Stimulated activated CD4-positive, alpha-beta T cell treated with anti-CD3 and anti-CD28 coated beads, Interleukin-2, amount 100 ng/mL, for 48 hours (primary cell): ENCODE results near the gene CRP.
"Not testable (repeated sequence)": the region's sequence is repeated elsewhere in the genome, so short reads cannot be mapped to it uniquely, and the experiment has no call there.

Experiments
- DNase-seq, 2 donors: peaks; one replicate each; pipeline ENCODE4 v3.0.0-alpha.2; 2020

CRP gene, protein sequence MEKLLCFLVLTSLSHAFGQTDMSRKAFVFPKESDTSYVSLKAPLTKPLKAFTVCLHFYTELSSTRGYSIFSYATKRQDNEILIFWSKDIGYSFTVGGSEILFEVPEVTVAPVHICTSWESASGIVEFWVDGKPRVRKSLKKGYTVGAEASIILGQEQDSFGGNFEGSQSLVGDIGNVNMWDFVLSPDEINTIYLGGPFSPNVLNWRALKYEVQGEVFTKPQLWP

DNA sequence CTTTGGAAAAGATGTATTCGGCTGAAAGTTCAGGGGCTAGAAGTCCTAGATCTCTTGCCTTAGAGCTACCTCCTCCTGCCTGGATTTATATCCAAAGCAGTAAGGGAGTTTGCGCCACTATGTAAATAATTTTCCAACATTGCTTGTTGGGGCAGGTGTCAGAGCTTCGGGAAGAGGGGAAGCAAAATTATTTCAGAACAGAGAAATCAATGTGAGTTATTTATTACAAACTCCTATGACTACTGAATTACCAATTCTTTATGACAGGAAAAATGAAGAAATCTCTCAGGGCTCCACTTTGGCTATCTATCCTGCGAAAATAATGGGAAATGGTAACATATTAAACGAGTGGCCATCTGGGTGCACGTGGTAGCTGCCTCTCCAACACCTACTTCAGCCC lies at the start of gene CRP:
Gene CRP (minus strand): TSS at position 61 of the 400 bp plus-strand sequence. CDS start 104 bp downstream, outside the sequence.
- no peak for DNase-seq

DNA sequence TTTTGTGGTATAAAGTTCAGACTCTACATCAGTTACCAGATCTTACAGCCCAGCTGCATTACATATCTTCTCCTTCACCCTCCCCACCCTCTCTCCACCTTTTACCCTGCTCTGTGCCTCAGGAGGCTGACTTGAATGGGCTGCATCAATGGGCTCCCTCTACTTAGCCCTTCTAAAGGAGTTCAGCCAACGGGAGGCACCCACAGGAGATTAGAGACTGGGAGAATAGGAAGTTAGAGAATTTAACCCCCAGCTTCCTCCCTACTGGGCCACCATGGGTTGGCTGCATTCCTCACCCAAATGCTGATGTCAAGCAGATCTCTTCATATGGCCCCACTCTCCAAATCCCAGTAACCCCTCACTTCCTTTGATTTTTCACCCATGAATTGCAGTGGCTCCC lies 49.3 kb upstream of the CRP start:
- no peak for DNase-seq

DNA sequence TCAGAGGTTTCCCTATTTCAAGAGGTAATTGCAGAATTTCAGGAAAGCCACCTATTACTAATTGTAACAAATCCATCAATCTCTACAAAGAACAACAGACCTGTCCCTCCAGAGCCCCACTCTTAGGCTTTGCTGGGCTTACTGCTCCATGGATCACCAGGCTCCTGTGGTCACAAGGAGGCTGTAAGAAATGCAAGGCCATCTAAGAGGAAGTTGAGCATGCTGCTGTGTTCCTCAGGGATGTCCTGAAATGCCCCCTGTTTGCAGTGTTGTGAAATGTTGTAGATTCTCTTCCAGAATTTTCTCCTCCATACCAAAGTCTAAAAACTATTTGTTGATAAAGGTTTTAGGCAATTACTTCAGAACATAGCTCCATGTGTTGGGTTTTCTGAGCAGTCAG lies 42.0 kb upstream of the CRP start:
- DNase-seq = no peak

DNA sequence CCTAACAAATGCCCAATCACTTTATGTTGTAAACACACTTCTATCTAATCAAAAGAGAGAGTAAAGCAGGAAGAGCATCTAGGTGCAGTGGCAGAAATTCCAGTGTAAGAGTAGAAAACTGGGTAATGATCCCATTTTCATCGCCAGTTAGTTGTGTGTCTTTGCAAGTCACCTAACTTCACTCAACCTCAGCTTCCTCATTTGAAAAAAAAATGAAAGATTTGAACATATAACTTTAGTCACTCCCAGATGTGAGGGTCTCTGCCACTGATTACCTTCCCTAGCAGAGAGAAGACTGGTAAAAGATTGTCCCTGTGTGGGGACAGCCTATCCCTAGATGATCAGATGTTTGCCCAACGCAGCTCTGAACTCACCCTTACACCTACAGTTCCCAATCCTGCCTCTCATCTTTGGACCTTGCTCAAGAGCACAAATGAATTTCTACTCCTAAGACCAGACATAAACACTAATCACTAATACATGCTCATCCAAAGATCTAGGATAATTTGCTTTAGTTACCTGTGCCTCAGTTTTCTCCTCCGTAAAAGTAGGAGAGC lies 41.1 kb upstream of the CRP start:
- no peak for DNase-seq

DNA sequence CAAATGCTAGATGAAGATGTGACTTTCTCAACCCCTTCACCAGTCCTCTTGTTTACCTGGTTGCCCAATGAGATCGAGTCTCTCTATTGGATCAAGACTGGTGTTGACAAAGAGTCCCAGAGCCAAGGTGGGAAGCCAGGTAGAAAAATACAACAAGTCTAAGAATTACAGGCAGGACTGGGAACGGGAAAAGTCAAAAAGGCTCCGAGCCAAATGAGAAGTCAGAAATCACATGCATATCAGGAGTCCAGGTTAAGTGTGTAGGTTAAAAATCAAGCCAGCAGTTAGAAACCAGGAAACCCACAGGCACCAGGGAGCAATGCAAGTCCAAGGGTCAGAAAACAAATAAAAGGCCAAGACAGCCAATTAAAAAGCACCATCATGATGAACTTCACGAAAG lies 39.0 kb upstream of the CRP start:
- DNase-seq = no peak

DNA sequence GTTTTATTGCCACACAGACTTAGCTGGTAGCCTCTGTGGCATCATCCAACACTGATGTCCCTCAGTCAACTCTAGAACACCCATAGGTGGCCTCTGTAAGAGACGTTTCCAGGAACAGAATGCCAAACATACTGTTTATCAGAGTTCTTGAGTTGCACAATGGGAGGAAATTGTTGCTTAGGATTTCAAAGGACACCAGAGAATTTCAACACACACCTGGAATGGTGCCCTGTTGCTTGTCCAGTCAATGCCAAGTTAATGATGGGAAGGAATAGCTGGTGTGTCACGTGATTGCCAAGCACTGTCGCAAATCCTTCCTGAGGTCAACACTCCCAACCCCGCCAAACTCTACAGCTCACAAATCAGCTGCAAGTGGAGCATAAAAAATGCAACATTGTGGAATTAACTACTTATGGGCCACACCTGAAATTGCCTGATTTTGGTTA lies 37.8 kb upstream of the CRP start:
- DNase-seq = no peak

DNA sequence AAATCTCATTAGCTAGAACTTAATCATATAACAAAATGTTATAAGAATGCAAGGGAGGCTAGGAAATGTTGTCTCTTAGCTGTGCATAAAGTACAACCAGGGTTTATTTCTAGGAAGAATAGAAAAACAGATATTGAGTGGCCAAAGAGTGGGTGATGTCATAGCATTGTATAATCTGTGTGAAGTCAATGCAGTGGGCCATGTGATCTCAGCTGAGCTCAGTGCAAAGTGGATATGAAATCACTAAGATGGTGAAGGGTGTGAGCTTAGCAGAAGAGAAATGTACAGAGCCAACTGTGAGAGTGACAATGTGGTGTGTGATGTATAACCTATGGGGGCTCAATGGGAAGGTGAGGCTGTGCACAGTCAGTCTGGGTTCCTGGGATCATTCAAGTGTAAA lies 36.6 kb upstream of the CRP start:
- DNase-seq = no peak

DNA sequence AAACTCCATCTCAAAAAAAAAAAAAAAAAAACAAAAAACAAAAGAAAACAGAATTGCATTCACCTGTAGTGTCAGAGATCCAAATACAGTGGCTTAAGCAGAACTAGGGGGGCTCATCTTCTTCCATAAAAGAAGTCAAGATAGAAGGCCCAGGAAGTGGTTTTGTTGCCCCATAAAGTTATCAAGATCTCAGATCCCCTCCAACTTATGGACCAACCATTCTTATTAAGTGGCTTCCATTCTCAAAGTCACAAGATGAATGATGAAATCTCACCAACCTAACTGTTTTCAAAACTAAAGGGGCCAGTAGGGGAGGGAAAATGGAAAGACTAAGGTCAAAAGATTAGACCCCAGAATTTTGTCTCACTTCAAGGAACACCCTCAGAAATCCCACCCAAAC lies 36.2 kb upstream of the CRP start:
- DNase-seq = no peak

DNA sequence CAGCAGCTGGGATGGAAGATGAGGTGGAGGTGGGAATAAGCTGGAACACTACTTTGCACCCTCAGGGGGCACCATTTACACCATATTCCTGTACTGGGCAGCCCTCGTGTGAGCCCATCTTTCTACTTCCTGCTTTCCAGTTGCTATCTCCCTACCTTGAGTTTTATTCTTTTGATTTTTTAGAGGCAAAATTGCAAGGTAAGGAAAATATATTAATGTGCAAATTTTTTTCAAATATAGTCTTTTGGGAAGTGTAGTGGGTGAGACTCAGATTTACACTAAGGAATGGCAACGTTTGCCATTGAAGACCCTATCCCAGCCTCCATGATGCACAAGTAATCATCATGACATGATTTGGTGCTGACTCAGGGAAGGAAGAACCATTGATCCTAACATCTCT lies 35.2 kb upstream of the CRP start:
- DNase-seq = no peak

DNA sequence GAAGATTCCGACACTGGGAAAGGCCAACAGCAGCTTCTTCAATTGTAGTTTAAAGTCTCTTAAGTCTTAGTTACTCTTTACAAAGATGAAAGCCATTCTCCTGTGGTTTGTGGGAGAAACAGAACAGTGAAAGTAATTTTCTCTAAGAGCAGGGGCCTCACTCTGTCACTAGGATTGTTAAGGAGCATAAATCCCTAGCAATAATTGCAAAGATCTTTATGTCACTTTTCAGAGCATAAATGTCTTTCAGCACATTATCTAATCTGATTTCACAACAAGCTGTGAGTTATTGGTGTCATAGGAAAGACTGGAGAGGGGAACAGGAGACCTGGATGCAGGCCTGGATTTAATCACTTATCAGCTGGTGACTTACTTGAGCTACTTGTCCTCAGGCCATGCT lies 34.0 kb upstream of the CRP start:
- no peak for DNase-seq

DNA sequence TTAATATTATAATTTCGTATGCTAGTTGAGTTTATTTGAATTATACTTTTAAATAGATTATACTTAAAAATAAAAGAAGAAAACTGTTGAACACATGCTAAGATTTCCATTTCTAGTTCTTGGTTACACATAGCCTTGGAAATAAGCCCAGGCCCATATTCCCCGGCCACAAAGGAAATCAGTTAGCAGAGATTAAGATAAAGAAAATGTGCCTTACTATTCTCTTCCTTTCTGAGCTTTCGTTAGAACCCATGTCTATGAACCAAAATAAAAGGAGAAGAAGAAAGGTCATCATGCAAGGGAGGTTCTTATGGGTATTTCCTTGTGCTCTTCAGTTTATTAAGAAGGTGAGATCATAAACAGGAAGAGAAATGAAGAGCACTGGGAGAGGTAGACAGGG lies 32.3 kb upstream of the CRP start:
- DNase-seq = no peak

DNA sequence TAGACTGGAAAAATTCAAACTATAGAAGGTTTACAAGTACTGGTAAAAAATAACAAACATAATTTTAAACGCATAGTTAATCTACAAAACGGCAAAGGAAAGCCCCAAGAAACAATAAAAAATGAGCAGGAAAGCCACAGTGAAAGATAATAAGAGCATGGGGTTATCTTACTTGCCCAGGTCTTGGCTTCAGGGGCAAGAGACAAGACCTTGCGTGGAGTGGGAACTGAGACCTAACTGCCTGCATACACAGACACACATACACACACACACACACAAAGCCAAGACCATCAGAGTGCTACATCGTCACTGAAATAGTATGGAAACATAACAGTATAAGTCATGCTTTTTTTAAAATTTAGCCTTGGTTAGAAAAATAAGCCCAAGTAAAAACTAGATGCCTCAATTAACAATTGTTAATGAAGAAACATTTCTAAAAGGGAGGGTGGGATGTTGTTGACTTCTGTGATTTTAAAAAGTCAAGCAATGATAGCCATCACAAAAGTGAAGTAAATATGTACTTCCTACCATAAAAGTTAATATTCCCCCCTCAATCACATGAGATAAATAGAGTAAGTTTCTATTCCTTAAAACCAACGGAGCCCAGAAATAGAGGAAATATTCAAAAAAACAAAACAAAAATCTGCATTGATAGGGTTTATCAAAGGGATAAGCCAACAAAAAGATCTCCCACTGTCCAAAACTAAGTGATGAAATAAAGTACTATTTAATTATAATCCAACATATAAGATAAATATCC lies 29.4 kb upstream of the CRP start:
- DNase-seq = no peak

DNA sequence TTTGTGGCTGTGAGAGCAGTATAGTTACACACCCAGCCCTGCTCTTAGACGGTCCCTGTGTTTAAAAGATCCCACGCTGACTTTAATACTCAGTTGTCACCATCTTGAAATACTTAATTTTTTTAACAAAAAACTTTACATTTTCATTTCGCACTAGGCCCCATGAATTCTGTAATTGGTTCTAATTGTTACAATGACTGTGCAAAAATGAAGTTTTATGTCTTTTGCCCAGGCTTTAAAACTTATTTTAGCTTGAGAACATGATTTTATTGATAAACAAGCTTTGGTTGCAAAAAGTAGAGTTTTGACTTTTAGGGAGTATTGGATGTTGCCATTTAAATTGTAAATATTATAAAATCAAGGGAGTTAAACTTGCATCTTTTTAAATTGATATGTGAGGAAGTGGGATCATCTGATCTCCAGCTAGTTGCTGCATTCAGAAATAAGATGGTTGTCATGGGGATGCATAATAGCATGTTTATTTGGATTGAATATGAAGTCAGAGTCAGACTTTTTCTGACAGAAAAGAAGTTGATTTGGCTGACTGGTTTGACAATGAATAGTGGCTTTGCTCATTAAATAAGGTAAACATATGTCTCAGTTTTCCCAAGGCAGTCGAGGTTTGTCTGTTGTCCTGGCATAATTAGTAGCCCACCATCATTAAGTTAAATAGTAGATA lies 23.0 kb upstream of the CRP start:
- no peak for DNase-seq

DNA sequence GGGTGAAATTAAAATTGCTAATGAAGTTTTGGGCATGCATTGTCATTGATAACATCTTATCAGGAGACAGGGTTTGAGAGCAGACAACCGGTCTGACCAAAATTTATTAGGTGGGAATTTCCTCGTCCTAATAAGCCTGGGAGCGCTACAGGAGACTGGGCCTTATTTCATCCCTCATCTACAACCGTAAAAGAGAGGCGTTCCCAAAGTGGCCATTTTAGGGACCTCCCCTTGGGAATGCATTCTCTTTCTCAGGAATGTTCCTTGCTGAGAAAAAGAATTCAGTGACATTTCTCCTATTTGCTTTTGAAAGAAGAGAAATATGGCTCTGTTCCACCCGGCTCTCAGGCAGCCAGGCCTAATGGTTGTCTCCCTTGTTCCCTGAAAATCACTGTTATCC lies 8.8 kb upstream of the CRP start:
- not testable (repeated sequence) for DNase-seq

DNA sequence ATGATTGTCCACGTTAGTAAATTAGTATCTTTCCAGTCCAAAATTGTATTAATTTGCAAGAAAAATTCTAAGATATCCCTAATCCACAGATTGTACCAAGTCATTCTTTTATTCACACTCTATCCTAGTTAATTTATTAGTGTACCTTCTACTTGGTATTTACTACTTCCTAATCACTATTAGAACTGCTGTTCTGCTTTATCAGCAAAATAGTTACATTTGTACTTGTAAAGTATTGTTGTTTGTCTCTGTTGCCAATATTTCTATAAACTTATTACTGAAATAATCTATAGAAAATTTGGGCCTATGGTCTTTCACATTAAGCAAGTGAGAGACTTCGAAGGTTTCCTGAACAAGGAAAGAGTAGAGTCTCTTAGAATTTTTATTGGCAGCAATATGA lies 5.6 kb upstream of the CRP start:
- no peak for DNase-seq

DNA sequence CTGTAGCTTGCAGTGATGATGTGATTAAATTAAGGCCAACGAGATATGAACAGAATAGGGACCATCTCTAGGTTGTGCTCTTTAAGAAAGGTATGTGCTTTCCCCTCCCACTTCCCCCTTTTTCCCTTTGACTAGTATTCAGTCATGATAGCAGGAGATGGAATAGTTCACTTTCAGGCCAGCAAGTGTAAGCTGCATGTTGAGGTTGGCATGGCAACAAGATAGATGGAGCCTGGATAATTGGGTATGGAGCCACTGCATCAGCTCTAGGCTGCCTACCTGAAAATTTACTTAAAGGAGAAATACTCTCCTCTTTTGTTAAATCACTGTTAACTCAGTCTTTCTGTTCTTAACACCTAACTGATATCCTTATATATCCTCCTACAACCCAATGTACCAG lies 1.5 kb upstream of the CRP start:
- DNase-seq = no peak

DNA sequence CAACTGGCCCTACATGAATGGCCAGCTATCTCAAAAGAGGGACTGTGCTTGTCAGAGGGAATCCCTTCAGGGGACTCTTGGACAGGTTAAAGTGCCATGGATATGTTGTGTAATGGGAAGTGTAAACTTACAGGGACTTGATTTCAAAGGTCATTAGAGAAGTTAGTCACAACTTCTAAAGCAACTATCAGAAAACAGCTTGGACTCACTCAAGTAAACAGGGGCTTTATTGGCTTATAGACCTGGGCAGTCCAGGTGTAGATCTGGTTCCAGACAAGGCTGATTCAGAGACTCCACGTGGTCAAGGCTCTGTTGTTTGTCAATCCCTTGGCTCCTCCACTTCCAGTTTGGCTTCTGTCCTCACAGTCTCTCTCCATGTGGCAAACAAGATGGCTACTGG lies 2.3 kb downstream of the CRP start:
- no peak for DNase-seq

DNA sequence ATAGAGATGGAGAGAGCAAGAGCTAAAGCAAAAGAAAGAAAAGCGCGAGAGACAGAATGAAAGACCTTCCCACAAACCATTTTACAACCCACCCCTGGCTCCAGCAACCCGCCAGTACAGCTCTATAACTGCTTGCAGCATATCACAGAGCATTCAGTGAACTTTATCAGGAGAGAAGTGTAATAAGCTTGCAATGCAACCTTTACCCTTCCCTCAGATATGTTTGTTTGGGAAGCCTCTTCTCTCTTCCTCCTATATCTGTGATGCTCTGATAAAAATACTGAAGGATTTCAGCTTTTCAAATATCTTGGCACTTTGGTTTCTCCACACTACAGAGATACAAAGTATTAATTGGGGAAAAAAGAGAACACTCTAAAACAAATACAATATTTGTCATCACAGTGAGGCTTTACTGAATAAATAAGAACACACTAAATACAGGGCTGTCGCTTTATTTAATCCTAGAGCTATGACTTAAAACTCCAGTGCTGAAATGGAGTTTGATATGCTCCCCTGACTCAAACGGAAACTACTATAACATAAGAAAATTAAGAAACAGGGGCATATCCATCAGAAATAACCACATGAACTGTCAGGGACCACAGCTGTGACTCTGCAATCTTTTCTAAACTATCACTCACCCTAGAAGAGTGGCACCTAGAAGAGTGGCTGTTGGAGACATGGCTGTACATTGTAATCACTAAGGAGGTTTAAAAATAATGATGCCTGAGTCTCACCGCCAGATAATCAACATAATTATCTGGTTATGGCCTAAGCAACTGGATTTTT lies 6.7 kb downstream of the CRP start:
- DNase-seq = no peak

DNA sequence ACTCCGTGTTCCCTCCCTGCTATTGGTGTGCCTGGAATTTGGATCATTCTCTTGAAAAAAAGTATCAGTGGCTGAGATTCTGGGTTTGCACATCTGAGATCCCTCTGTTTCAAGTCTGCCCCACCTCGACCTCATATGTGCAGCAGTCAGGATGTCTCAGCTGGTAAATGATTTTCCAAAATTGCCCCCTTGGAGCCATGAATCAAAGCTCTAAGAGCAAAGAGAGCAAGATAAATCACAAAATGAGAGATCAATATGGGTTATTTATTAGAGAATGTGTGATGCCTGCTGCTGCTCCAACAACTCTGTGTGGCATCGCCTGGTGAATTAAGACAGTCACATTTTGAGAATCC lies 8.5 kb downstream of the CRP start:
- no peak for DNase-seq

DNA sequence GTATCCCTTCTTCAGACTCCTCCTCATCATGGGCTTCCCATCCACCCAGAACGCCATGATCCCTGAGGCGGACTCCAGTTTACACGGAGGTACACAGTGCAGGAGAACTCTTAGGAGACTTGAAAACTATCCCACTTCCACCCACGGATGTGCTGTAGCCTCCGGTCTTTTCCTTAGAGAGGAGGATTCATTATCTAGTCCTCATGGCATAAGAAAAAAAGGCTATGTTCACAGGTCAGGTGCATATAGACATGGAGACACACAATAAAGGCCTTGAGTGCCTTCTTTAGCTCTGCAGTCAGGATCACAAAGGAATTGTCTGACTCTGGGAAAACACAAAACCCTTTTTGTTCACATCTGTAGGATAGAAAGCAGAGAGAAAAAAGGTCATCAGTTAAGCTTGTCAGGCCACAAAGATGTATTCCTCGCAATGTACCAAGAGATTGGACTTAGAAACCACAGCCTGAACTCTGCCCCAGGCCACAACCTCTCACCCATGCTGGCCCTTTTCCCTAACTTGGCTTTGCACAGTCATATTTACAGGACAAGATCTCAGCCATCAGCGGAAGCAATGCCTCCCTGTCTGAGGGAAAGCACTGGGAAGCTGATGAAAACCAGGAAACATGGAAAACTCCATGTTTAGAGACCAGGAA lies 9.0 kb downstream of the CRP start:
- DNase-seq = no peak

DNA sequence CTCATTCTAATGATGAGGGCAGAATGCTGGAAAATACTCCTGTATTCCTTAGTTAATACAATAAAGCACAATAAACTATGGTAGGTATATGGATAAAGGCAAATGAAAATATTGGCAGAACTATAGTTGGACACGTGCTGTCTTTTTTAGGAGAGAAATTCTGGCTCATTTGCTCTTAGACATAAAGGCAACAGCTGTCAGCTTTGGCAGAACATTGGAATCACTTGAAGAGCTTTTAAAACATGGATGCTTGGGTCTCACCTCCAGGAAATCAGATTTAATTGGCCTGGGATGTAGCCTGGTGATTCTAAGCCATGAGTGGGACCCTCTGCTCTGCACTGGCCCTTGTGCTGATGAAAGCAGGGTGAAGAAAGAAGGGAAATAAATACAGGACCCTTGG lies 9.9 kb downstream of the CRP start:
- DNase-seq = no peak

DNA sequence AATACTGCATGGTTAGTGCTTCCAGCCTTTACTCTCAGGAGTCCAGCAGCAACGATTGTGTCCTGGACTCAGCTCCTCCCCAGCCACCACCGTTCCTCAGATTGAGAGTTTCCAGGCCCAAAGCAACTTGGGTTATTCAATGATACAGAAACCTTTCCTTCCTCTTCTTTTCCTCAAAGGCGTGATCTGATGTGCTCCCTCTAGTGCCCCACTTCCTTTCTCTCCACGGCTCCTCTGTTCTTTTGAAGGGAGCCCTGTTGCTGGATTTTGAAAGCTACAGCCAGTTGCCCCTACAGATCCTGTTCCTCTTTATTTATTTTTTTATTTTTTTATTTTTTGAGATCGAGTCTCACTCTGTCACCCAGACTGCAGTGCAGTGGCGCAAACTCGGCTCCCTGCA lies 14.1 kb downstream of the CRP start:
- no peak for DNase-seq

DNA sequence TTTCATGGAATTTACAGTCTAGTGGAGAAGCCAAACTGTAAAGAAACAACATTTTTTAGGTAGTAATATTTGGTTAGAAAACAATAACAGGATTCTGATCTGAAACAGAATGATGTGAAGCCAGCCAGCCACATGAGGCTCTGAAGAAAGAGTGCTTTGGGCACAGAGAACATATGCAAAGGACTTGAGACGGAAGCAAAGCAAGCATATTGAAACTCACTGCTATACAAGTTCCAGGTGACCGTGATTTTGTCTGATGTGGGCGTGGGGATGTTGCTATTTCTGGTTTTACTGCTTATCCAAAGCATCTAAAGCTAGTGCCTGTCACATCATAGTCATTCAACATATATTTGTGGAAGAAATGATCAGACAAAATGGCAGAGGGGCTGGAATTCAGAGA lies 14.7 kb downstream of the CRP start:
- no peak for DNase-seq
